HCT116 (cell line): ENCODE results near the gene SOX1. TPM values are rescaled to one million over a fixed set of nuclear protein-coding genes. Genes with fewer than 3 reads are reported as not detected.

ENCODE experiments used
- ATAC-seq: fragments of 200-7000 bp; cut with Tn5 transposase; 2 replicates; pipeline ENCODE4 v1.9.1; 2020; ENCODE audit warnings: mild to moderate bottlenecking, moderate library complexity
- BruUV-seq: library from RNA; stranded (reverse); fragments of 400-500 nt; replicated peaks from 2 replicates; lab custom pipeline; 2021; lab: Mats Ljungman, UMichigan
- CTCF ChIA-PET: fragments of 300-600 bp; sonication (Branson Sonifier 250); formaldehyde crosslinking; loops from one replicate; lab custom pipeline; 2021; ENCODE audit warnings: antibody characterized with exemption; lab: Charles Lee
- POLR2A ChIA-PET: fragments of 300-600, 350-600 bp; sonication (Branson Sonifier 250); formaldehyde crosslinking; loops from one replicate; lab custom pipeline; 2021; ENCODE audit warnings: antibody characterized with exemption; lab: Charles Lee
- RAD21 ChIA-PET, 2 experiments: fragments of 300-600 bp; sonication (Branson Sonifier 250); formaldehyde crosslinking; loops; one replicate each; lab custom pipeline; 2023; ENCODE audit warnings: low total read pairs in 2 of 2; ENCODE audit not compliant: uncharacterized antibody in 2 of 2, unreplicated experiment in 2 of 2, low non-redundant PET in 1 of 2; lab: Charles Lee
- DNase-seq: peaks from one replicate; pipeline ENCODE4 v3.0.0-alpha.2; 2010; ENCODE audit warnings: low read depth, low spot score
- H2AFZ ChIP-seq: fragments of 200-600 bp; shearing (Covaris generic), sonication (generic); 2 replicates; pipeline ENCODE4 v1.6.1; 2017; ENCODE audit warnings: low read depth, mixed run types, mixed read lengths, antibody characterized with exemption, low read length; ENCODE audit not compliant: poor library complexity, severe bottlenecking
- H3K27ac ChIP-seq: 2 replicates; pipeline ENCODE4 v1.5.1; 2012; ENCODE audit warnings: low read depth, low read length
- H3K27me3 ChIP-seq: fragments of 200-600 bp; sonication (generic); 2 replicates; pipeline ENCODE4 v1.6.1; 2016; ENCODE audit warnings: mixed run types, low read length, mixed read lengths; ENCODE audit not compliant: insufficient read depth
- H3K36me3 ChIP-seq, 2 experiments: fragments of 200-500 bp in 1 of 2; fragments of 200-600 bp in 1 of 2; sonication (Bioruptor generic) in 1 of 2; sonication (generic) in 1 of 2; 2 replicates each; pipeline versions ENCODE4 v1.5.1 to v1.6.1; 2014 to 2016; ENCODE audit warnings: low read length in 2 of 2, inconsistent platforms in 1 of 2, mixed read lengths in 1 of 2, mixed run types in 1 of 2; ENCODE audit not compliant: insufficient read depth in 2 of 2, control insufficient read depth in 1 of 2
- H3K4me1 ChIP-seq, 2 experiments: fragments of 200-600 bp in 1 of 2; sonication (generic) in 1 of 2; 2 replicates each; pipeline versions ENCODE4 v1.5.1 to v1.6.1; 2012 to 2017; ENCODE audit warnings: low read length in 2 of 2, inconsistent platforms in 1 of 2, mild to moderate bottlenecking in 1 of 2, mixed read lengths in 1 of 2, mixed run types in 1 of 2, moderate library complexity in 1 of 2; ENCODE audit not compliant: insufficient read depth in 2 of 2, control insufficient read depth in 1 of 2
- H3K4me2 ChIP-seq: fragments of 200-600 bp; sonication (generic); 2 replicates; pipeline ENCODE4 v1.6.1; 2017; ENCODE audit warnings: mixed run types, low read length, mixed read lengths
- H3K4me3 ChIP-seq, 2 experiments: fragments of 200-600 bp in 1 of 2; sonication (generic) in 1 of 2; replicated peaks in 1 of 2; 2 replicates each; pipeline ENCODE4 v1.5.1; 2011 to 2016; ENCODE audit warnings: low read length in 2 of 2, control low read depth in 1 of 2, low read depth in 1 of 2, mild to moderate bottlenecking in 1 of 2, mixed read lengths in 1 of 2, mixed run types in 1 of 2
- H3K79me2 ChIP-seq: fragments of 200-600 bp; sonication (generic); 2 replicates; pipeline ENCODE4 v1.6.1; 2017; ENCODE audit warnings: mild to moderate bottlenecking, mixed run types, low read length, moderate library complexity, mixed read lengths; ENCODE audit not compliant: insufficient read depth
- H3K9ac ChIP-seq: fragments of 200-600 bp; sonication (generic); 2 replicates; pipeline ENCODE4 v1.6.1; 2016; ENCODE audit warnings: low read length, mixed read lengths
- H3K9me2 ChIP-seq: fragments of 200-600 bp; sonication (generic), shearing (Covaris generic); 2 replicates; pipeline ENCODE4 v1.6.1; 2017; ENCODE audit warnings: mixed run types, mild to moderate bottlenecking, moderate library complexity; ENCODE audit not compliant: insufficient read depth
- H3K9me3 ChIP-seq, 2 experiments: fragments of 200-500 bp in 1 of 2; fragments of 200-600 bp in 1 of 2; sonication (Bioruptor generic) in 1 of 2; sonication (generic) in 1 of 2; 2 replicates each; pipeline ENCODE4 v1.6.1; 2014 to 2017; ENCODE audit warnings: low read length in 2 of 2, mixed read lengths in 2 of 2, inconsistent platforms in 1 of 2, low read depth in 1 of 2, mild to moderate bottlenecking in 1 of 2, mixed run types in 1 of 2, moderate library complexity in 1 of 2; ENCODE audit not compliant: control insufficient read depth in 1 of 2, insufficient read depth in 1 of 2
- H4K20me1 ChIP-seq: fragments of 200-600 bp; sonication (generic), shearing (Covaris generic); 2 replicates; pipeline ENCODE4 v1.6.1; 2017; ENCODE audit warnings: mixed run types, mild to moderate bottlenecking, moderate library complexity; ENCODE audit not compliant: insufficient read depth
- ATF3 ChIP-seq: IDR thresholded peaks from 2 replicates; pipeline ENCODE4 v1.6.1; 2012
- CTCF ChIP-seq, 3 experiments: fragments of 200-600 bp in 1 of 3; sonication (generic) in 1 of 3; IDR thresholded peaks in 2 of 3; conservative IDR thresholded peaks in 1 of 3; 2 replicates each; pipeline ENCODE4 v1.5.1; 2012 to 2017; ENCODE audit warnings: low read depth in 2 of 3, low read length in 2 of 3, antibody characterized with exemption in 1 of 3, borderline replicate concordance in 1 of 3, control low read depth in 1 of 3, mild to moderate bottlenecking in 1 of 3, mixed read lengths in 1 of 3, mixed run types in 1 of 3, moderate library complexity in 1 of 3; ENCODE audit not compliant: insufficient read depth in 1 of 3
- EGR1 ChIP-seq: IDR thresholded peaks from 2 replicates; pipeline ENCODE4 v1.6.1; 2012; ENCODE audit warnings: low read depth
- ELF1 ChIP-seq: IDR thresholded peaks from 2 replicates; pipeline ENCODE4 v1.6.1; 2012; ENCODE audit warnings: low read depth, borderline replicate concordance
- EZH2 ChIP-seq: fragments of 200-600 bp; sonication (generic); IDR thresholded peaks from 2 replicates; pipeline ENCODE4 v1.6.1; 2017; ENCODE audit warnings: antibody characterized with exemption, mixed run types
- EZH2phosphoT487 ChIP-seq: fragments of 200-600 bp; IDR thresholded peaks from 2 replicates; pipeline ENCODE4 v1.6.1; 2018; ENCODE audit warnings: antibody characterized with exemption, borderline replicate concordance
- FOSL1 ChIP-seq: IDR thresholded peaks from 2 replicates; pipeline ENCODE4 v1.6.1; 2012; ENCODE audit warnings: low read depth
- POLR2A ChIP-seq: IDR thresholded peaks from 2 replicates; pipeline ENCODE4 v1.7.0; 2011; ENCODE audit warnings: borderline replicate concordance; ENCODE audit not compliant: insufficient read depth, insufficient read length; ENCODE audit errors: extremely low read depth
- POLR2AphosphoS5 ChIP-seq: IDR thresholded peaks from 2 replicates; pipeline ENCODE4 v1.6.1; 2011; ENCODE audit warnings: mild to moderate bottlenecking, low read depth, low read length, moderate library complexity
- RAD21 ChIP-seq: IDR thresholded peaks from 2 replicates; pipeline ENCODE4 v1.6.1; 2012; ENCODE audit warnings: low read depth, mild to moderate bottlenecking
- REST ChIP-seq: IDR thresholded peaks from 2 replicates; pipeline ENCODE4 v1.6.1; 2012; ENCODE audit warnings: low read depth
- SIN3A ChIP-seq: IDR thresholded peaks from 2 replicates; pipeline ENCODE4 v1.6.1; 2012; ENCODE audit warnings: low read depth
- SP1 ChIP-seq: IDR thresholded peaks from 2 replicates; pipeline ENCODE4 v1.6.1; 2012; ENCODE audit warnings: low read depth
- SRF ChIP-seq: IDR thresholded peaks from 2 replicates; pipeline ENCODE4 v1.6.1; 2012; ENCODE audit warnings: low read depth
- ZFX ChIP-seq: fragments of 450-650 bp; IDR thresholded peaks from 2 replicates; pipeline ENCODE4 v1.6.1; 2017
- intact Hi-C: fragments of 100-400 bp; cut with micrococcal nuclease; formaldehyde crosslinking; loops from 2 replicates; pipeline ENCODE4 v1.10.0; 2022
- total RNA-seq: library from RNA; stranded (reverse); gene quantifications from one replicate; pipeline ENCODE4 v1.2.1, GENCODE V29; 2021; ENCODE audit not compliant: unreplicated experiment

SOX1 gene
- total RNA-seq, 1 experiment from 2014 or later, result not detected

GRCh38 chr13:112060899-112061366, 6.0 kb upstream of the SOX1 start:
- TF ChIP-seq RAD21 (no peak), SP1 (no peak), ZFX (no peak), POLR2A (no peak), SRF (no peak), EGR1 (no peak), ELF1 (no peak), EZH2phosphoT487 (no peak), REST (no peak), ATF3 (no peak), CTCF (IDR thresholded peaks at IDR 0.05 in 2 of 3, conservative IDR thresholded peaks at IDR 0.05 in 1 of 3; ENCODE audit: borderline replicate concordance in 1 of 3, insufficient read depth in 1 of 3, low read depth in 2 of 3, low read length in 2 of 3) (no peak), SIN3A (no peak), POLR2AphosphoS5 (no peak), FOSL1 (no peak), EZH2 (no peak)
- Histone ChIP-seq H3K27me3 (peaks cover 15% of the 10 kb centered on the region; the same call in 1 of the 2 replicates), H2AFZ (no peak overlapping the region), H3K9me2 (no peaks in the 10 kb centered on the region), H3K79me2 (no peaks in the 10 kb centered on the region), H3K9me3 (no peaks in the 10 kb centered on the region), H3K4me3 (no peak overlapping the region), H3K9ac (no peak overlapping the region), H4K20me1 (no peaks in the 10 kb centered on the region), H3K36me3 (no peaks in the 10 kb centered on the region), H3K4me2 (no peak overlapping the region), H3K27ac (no peak overlapping the region), H3K4me1 (no peaks in the 10 kb centered on the region)
- CTCF ChIA-PET, result no interaction called here
- no TSS peak for BruUV-seq
- ATAC-seq (no peak), DNase-seq (no peak)
- intact Hi-C loops, result no loop called here
- RAD21 ChIA-PET, result no interaction called here
- POLR2A ChIA-PET, result no interaction called here
